ENCODE data around the gene ATG4A. TPM values are rescaled to one million over a fixed set of nuclear protein-coding genes. Genes with fewer than 3 reads are reported as not detected.

Gene ATG4A
- total and polyA plus RNA-seq, 2 donors (not counting 3 experiments of a cell fraction or from before 2014, with no cell fraction given), result 13.2 to 28.7 TPM

GRCh38 chrX:108122748-108123147 lies 31.2 kb downstream of the ATG4A start:
- Histone ChIP-seq H3K9me1 (replicated peaks; ENCODE audit: control insufficient read depth, extremely low read depth, insufficient read depth, low read length) (no peaks in the 10 kb centered on the region), H3K9me3 (replicated peaks; ENCODE audit: control insufficient read depth, insufficient read depth, low read length) (no peaks in the 10 kb centered on the region), H3K4me3 (replicated peaks in 1 of 3; ENCODE audit: insufficient read depth in 1 of 3, low read depth in 1 of 3, low read length in 3 of 3) (no peak overlapping the region), H3K27ac (ENCODE audit: insufficient read depth, low read depth, low read length) (peak overlapping the region; percentile 48), H3K36me3 (ENCODE audit: control insufficient read depth in 2 of 2, extremely low read depth in 1 of 2, insufficient read depth in 2 of 2, low read length in 2 of 2) (no peaks in the 10 kb centered on the region), H3K27me3 (ENCODE audit: control insufficient read depth in 2 of 2, insufficient read depth in 2 of 2, low read length in 2 of 2) (no peaks in the 10 kb centered on the region), H3K4me1 (ENCODE audit: control insufficient read depth, extremely low read depth, insufficient read depth, low read length) (peaks cover 11% of the 10 kb centered on the region), H2AFZ (ENCODE audit: low read depth, low read length) (no peak overlapping the region), H3K79me2 (ENCODE audit: control insufficient read depth, insufficient read depth, low read length) (peaks cover 10% of the 10 kb centered on the region), H3K4me2 (ENCODE audit: insufficient read depth, low read length) (no peak overlapping the region), H4K20me1 (replicated peaks; ENCODE audit: control insufficient read depth, extremely low read depth, insufficient read depth, low read length) (no peaks in the 10 kb centered on the region), H3K9ac (replicated peaks; ENCODE audit: extremely low read depth, insufficient read depth, low read length) (no peak overlapping the region)
- FAIRE-seq (peak; percentile 28), DNase-seq (ENCODE audit: low read depth, low spot score) (peak; percentile 41)
- intact Hi-C loops (cut with micrococcal nuclease) (no loop called here), dilution Hi-C loops (cut with MboI; ENCODE audit: extremely low pct_ligation_motif_present, low sequenced_read_pairs) (no loop called here)
- CTCF ChIA-PET, result interaction anchor here (1.2 kb wide), 2 partner anchors 17 to 31 kb away, joined by 3 to 8 read pairs; partner anchors contain the start of genes ATG4A and PSMD10
- BruUV-seq (replicated peaks), result no TSS peak
- no peak for TF ChIP-seq GATA2 (IDR thresholded peaks at IDR 0.05; ENCODE audit: insufficient read depth, insufficient read length, low read depth, low read length)
- no peak for TF ChIP-seq POLR2A (IDR thresholded peaks at IDR 0.05; ENCODE audit: low read depth, low read length)
- TF ChIP-seq, protein P1, sequence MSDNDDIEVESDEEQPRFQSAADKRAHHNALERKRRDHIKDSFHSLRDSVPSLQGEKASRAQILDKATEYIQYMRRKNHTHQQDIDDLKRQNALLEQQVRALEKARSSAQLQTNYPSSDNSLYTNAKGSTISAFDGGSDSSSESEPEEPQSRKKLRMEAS (IDR thresholded peaks at IDR 0.05; ENCODE audit: insufficient read depth, insufficient read length), result no peak
- TF ChIP-seq, protein P2, sequence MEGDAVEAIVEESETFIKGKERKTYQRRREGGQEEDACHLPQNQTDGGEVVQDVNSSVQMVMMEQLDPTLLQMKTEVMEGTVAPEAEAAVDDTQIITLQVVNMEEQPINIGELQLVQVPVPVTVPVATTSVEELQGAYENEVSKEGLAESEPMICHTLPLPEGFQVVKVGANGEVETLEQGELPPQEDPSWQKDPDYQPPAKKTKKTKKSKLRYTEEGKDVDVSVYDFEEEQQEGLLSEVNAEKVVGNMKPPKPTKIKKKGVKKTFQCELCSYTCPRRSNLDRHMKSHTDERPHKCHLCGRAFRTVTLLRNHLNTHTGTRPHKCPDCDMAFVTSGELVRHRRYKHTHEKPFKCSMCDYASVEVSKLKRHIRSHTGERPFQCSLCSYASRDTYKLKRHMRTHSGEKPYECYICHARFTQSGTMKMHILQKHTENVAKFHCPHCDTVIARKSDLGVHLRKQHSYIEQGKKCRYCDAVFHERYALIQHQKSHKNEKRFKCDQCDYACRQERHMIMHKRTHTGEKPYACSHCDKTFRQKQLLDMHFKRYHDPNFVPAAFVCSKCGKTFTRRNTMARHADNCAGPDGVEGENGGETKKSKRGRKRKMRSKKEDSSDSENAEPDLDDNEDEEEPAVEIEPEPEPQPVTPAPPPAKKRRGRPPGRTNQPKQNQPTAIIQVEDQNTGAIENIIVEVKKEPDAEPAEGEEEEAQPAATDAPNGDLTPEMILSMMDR (IDR thresholded peaks at IDR 0.05; ENCODE audit: extremely low read depth in 1 of 2, insufficient read depth in 1 of 2, low read depth in 1 of 2, low read length in 2 of 2), result no peak
- no peak for TF ChIP-seq JUN (IDR thresholded peaks at IDR 0.05; ENCODE audit: borderline replicate concordance, insufficient read depth, insufficient read length, low read depth)
- no peak for TF ChIP-seq FOS (IDR thresholded peaks at IDR 0.05; ENCODE audit: borderline replicate concordance, insufficient read depth, low read length)
- no peak for TF ChIP-seq POLR2AphosphoS5 (IDR thresholded peaks at IDR 0.05; ENCODE audit: insufficient read depth, low read depth, low read length)
- no peak for TF ChIP-seq EZH2 (IDR thresholded peaks at IDR 0.05; ENCODE audit: borderline replicate concordance, low read depth, low read length, severe bottlenecking)
- no peak for TF ChIP-seq MYC (IDR thresholded peaks at IDR 0.05; ENCODE audit: low read depth, low read length)
- POLR2A ChIA-PET, result interaction anchor here (1.7 kb wide), 1 partner anchor 9 kb away, joined by 4 read pairs; no protein-coding TSS in a partner anchor
